Thyroid gland (tissue), 4 donors: ENCODE results near the gene NLRP5. TPM values are rescaled to one million over a fixed set of nuclear protein-coding genes. Genes with fewer than 3 reads are reported as not detected.
"Not testable (repeated sequence)": the region's sequence is repeated elsewhere in the genome, so short reads cannot be mapped to it uniquely, and the experiment has no call there.

Source experiments
- DNase-seq, 2 donors: peaks; one replicate each; pipeline ENCODE4 v3.0.0-alpha.2; 2019
- H3K27ac ChIP-seq, 3 donors: fragments of 200-600 bp; sonication (generic); 1 replicate in 2 of 3; 2 replicates in 1 of 3; pipeline ENCODE4 v1.5.1; 2016 to 2019; ENCODE audit warnings: mild to moderate bottlenecking in 1 of 3, moderate library complexity in 1 of 3
- H3K27me3 ChIP-seq: fragments of 200-600 bp; sonication (generic); one replicate; pipeline ENCODE4 v1.5.1; 2019
- H3K36me3 ChIP-seq, 2 donors: fragments of 200-600 bp; sonication (generic); one replicate each; pipeline ENCODE4 v1.5.1; 2016 to 2019
- H3K4me1 ChIP-seq, 2 donors: fragments of 200-600 bp; sonication (generic); one replicate each; pipeline ENCODE4 v1.5.1; 2017 to 2019
- H3K4me3 ChIP-seq, 3 donors: fragments of 200-600 bp; sonication (generic); replicated peaks in 1 of 3; 1 replicate in 2 of 3; 2 replicates in 1 of 3; pipeline ENCODE4 v1.5.1; 2016; ENCODE audit warnings: mild to moderate bottlenecking in 1 of 3
- H3K9me3 ChIP-seq: fragments of 200-600 bp; sonication (generic); one replicate; pipeline ENCODE4 v1.5.1; 2017
- POLR2A ChIP-seq, 2 donors: fragments of 450-650 bp; IDR thresholded peaks; one replicate each; pipeline ENCODE4 v1.6.1; 2017; ENCODE audit warnings: antibody characterized with exemption in 2 of 2, mild to moderate bottlenecking in 2 of 2, moderate library complexity in 1 of 2
- WGBS, 2 donors: methylation state at CpG; one replicate each; pipeline ENCODE4 v1.1.5; 2017; 5-methylcytosine and 5-hydroxymethylcytosine counted together
- intact Hi-C: fragments of 100-400 bp; cut with DNase I; formaldehyde crosslinking; loops from one replicate; pipeline ENCODE4 v1.15.1; 2023
- total RNA-seq, 4 donors: library from RNA; depleted of rRNA; stranded (reverse); fragments of >200 nt; gene quantifications; one replicate each; pipeline ENCODE4 v1.2.3, GENCODE V29; 2016
- TF ChIP-seq, protein P1 (sequence below), 6 experiments: fragments of 200-600 bp in 3 of 6; fragments of 450-650 bp in 3 of 6; sonication (generic) in 3 of 6; IDR thresholded peaks; one replicate each; pipeline ENCODE4 v1.5.1; 2016 to 2019; ENCODE audit warnings: antibody characterized with exemption in 6 of 6, mild to moderate bottlenecking in 2 of 6, inconsistent platforms in 1 of 6, moderate library complexity in 1 of 6

Gene NLRP5
- total RNA-seq, 4 donors from 2014 or later: not detected

GRCh38 chr19:56096665-56097064 lies 110.1 kb downstream of the NLRP5 start:
- Histone ChIP-seq H3K27me3 (no peaks in the 10 kb centered on the region), H3K4me3 (no peak overlapping the region), H3K4me1 (no peaks in the 10 kb centered on the region), H3K9me3 (no peaks in the 10 kb centered on the region), H3K27ac (no peak overlapping the region), H3K36me3 (peaks cover 1 to 6% of the 10 kb centered on the region in 2 donors)
- DNase-seq: no peak
- no peak for TF ChIP-seq POLR2A (IDR thresholded peaks at IDR 0.05)
- TF ChIP-seq, protein P1, sequence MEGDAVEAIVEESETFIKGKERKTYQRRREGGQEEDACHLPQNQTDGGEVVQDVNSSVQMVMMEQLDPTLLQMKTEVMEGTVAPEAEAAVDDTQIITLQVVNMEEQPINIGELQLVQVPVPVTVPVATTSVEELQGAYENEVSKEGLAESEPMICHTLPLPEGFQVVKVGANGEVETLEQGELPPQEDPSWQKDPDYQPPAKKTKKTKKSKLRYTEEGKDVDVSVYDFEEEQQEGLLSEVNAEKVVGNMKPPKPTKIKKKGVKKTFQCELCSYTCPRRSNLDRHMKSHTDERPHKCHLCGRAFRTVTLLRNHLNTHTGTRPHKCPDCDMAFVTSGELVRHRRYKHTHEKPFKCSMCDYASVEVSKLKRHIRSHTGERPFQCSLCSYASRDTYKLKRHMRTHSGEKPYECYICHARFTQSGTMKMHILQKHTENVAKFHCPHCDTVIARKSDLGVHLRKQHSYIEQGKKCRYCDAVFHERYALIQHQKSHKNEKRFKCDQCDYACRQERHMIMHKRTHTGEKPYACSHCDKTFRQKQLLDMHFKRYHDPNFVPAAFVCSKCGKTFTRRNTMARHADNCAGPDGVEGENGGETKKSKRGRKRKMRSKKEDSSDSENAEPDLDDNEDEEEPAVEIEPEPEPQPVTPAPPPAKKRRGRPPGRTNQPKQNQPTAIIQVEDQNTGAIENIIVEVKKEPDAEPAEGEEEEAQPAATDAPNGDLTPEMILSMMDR (IDR thresholded peaks at IDR 0.05): no peak
- intact Hi-C loops: no loop called here
- 86 to 91% methylated on average over 12 to 13 of the region's 13 CpGs for WGBS, 2 donors

- H3K4me1 ChIP-seq: no peaks in the 10 kb centered on the region
- no peaks in the 10 kb centered on the region for H3K27me3 ChIP-seq
- TF ChIP-seq, protein P1 (IDR thresholded peaks at IDR 0.05): no peak
- TF ChIP-seq POLR2A (IDR thresholded peaks at IDR 0.05): no peak
- H3K27ac ChIP-seq: no peak overlapping the region
- WGBS, 2 donors: 81 to 89% methylated on average over 19 to 23 of the region's 23 CpGs
- peaks cover 8 to 10% of the 10 kb centered on the region in 2 donors for H3K36me3 ChIP-seq
- intact Hi-C loops: no loop called here
- no peaks in the 10 kb centered on the region for H3K9me3 ChIP-seq
- no peak for DNase-seq
- no peak overlapping the region for H3K4me3 ChIP-seq
Measured at GRCh38 chr19:56097306-56097705, 110.7 kb downstream of the NLRP5 start.

- Histone ChIP-seq H3K27me3 (no peaks in the 10 kb centered on the region), H3K36me3 (peaks cover 9 to 10% of the 10 kb centered on the region in 2 donors), H3K9me3 (no peaks in the 10 kb centered on the region), H3K27ac (no peak overlapping the region), H3K4me1 (no peaks in the 10 kb centered on the region), H3K4me3 (no peak overlapping the region)
- 85 to 100% methylated on average over 5 to 7 of the region's 7 CpGs for WGBS, 2 donors
- intact Hi-C loops: no loop called here
- TF ChIP-seq, protein P1 (IDR thresholded peaks at IDR 0.05): no peak
- no peak for TF ChIP-seq POLR2A (IDR thresholded peaks at IDR 0.05)
- no peak for DNase-seq
Measured at GRCh38 chr19:56097776-56098175, 111.2 kb downstream of the NLRP5 start.

DNA sequence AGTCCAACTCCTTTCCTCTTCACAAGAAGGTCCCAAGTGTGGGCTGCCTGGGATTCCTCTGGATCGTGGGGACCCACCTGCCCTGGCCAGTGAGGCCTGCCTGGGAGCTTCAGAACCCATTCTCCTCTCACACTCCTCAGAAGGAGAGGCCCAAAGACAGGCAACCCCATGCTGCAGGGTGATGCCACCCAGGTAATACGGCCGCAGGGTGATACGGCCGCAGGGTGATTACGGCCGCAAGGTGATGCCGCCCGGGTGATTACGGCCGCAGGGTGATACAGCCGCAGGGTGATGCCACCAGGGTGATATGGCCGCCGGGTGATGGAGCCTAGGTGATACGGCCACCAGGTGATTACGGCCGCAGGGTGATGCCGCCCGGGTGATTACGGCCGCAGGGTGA lies 111.7 kb downstream of the NLRP5 start:
- H3K4me1 ChIP-seq, DNase-seq, H3K4me3 ChIP-seq, H3K27me3 ChIP-seq, H3K9me3 ChIP-seq, intact Hi-C loops, H3K27ac ChIP-seq: not testable (repeated sequence)
- H3K36me3 ChIP-seq: peaks cover 9 to 12% of the 10 kb centered on the region in 2 donors
- WGBS, 2 donors: 92 to 96% methylated on average over 15 to 21 of the region's 21 CpGs

- Histone ChIP-seq H3K4me1 (no peaks in the 10 kb centered on the region), H3K27ac (no peak overlapping the region), H3K4me3 (no peak overlapping the region), H3K27me3 (no peaks in the 10 kb centered on the region), H3K9me3 (no peaks in the 10 kb centered on the region), H3K36me3 (peaks cover 9 to 12% of the 10 kb centered on the region in 2 donors)
- DNase-seq: no peak
- 90 to 93% methylated on average over 23 to 25 of the region's 34 CpGs for WGBS, 2 donors
- intact Hi-C loops: no loop called here
- TF ChIP-seq, protein P1 (IDR thresholded peaks at IDR 0.05): no peak
- TF ChIP-seq POLR2A (IDR thresholded peaks at IDR 0.05): no peak
Measured at GRCh38 chr19:56098731-56099568, 112.4 kb downstream of the NLRP5 start.
